ENCODE data around the gene TGM2. TPM values are rescaled to one million over a fixed set of nuclear protein-coding genes. Genes with fewer than 3 reads are reported as not detected.

The TGM2 gene
- total RNA-seq, 4 donors from 2014 or later = 14.2 to 52.0 (median 21.7) TPM

DNA sequence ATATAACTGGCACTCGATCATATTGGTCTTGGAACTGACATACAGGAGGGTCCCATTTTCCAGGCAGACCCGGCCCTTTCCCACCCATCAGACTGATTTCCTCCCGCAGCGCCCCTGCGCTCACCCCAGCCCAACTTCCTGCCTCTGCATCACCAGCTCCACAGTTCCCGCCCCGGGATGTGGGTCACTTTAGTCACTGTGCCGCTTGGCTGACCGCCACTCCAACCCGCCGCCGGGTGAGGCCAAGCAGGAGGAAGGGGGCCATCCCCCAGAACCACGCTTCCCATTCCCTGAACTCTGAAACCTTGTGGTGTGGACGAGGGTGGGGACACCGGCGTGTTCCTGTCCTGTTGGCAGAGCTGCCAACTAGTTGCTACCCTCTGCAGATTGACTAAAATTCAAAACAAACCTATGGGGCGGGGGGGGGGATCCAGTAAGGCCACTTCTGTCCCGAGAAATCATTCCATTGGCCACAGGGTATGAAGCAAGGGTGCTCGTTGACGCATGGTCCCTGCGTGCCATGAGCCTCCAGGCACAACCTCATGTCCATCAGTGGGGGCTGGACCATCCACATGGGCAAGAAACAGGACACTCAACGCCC is 12.3 kb downstream of the TGM2 start:
- H3K27me3 ChIP-seq = no peaks in the 10 kb centered on the region
- TF ChIP-seq EP300 (IDR thresholded peaks at IDR 0.05; ENCODE audit: low read depth) (no peak), POLR2A (IDR thresholded peaks at IDR 0.05) (no peak), POLR2AphosphoS5 (IDR thresholded peaks at IDR 0.05) (peak in 1 of 3 donors; percentile 13)
- TF ChIP-seq, protein P1, sequence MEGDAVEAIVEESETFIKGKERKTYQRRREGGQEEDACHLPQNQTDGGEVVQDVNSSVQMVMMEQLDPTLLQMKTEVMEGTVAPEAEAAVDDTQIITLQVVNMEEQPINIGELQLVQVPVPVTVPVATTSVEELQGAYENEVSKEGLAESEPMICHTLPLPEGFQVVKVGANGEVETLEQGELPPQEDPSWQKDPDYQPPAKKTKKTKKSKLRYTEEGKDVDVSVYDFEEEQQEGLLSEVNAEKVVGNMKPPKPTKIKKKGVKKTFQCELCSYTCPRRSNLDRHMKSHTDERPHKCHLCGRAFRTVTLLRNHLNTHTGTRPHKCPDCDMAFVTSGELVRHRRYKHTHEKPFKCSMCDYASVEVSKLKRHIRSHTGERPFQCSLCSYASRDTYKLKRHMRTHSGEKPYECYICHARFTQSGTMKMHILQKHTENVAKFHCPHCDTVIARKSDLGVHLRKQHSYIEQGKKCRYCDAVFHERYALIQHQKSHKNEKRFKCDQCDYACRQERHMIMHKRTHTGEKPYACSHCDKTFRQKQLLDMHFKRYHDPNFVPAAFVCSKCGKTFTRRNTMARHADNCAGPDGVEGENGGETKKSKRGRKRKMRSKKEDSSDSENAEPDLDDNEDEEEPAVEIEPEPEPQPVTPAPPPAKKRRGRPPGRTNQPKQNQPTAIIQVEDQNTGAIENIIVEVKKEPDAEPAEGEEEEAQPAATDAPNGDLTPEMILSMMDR (IDR thresholded peaks at IDR 0.05) = no peak
- no peaks in the 10 kb centered on the region for H3K9me3 ChIP-seq
- WGBS, 2 donors (ENCODE audit: low coverage in 1 of 2) = 18% methylated on average over 22 of the region's 22 CpGs; no CpG with 5 or more reads in 1 of the 2 donors
- in situ Hi-C loops (cut with MboI; ENCODE audit: low pct_ligation_motif_present in 1 of 4, low pct_unique_long_range_greater_than_20kb in 1 of 4, low sequenced_read_pairs in 3 of 4) = loop anchor here in 1 of 4 donors (25.0 kb wide), 1 partner anchor 90 kb away; no protein-coding TSS in a partner anchor
- H3K4me1 ChIP-seq = peaks cover 19 to 33% (median 21%) of the 10 kb centered on the region in 4 donors
- DNase-seq = peak; percentile 80
- intact Hi-C loops (cut with DNase I; ENCODE audit: low total_unique reads) = no loop called here
- H3K27ac ChIP-seq = peak overlapping the region; percentile 65 to 76 (median 74)
- H3K4me3 ChIP-seq = peak overlapping the region in 2 of 4 donors; percentile 5 to 8
- no peaks in the 10 kb centered on the region for H3K36me3 ChIP-seq

DNA sequence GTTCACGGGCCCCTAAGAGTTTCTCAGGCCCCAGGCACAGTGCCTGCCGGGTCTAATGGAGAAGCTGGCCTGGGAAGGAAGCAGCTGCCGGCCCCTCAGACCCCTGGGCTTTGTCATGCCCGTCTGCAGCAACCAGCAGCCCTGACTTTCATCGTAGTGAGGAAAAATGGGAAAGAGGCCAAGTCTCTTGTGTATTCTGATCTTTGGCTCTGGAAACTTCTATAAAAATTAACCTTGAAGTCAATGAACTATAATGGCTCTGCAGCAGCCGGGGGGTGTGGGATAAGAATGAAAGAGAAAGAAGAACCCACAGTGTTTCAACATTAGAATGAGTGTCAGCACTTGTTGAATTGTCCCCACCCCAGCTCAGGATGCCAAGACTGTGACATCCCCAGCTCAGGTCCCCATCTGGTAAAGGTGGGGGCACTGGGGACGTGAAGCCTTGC is 12.9 kb downstream of the TGM2 start:
- no peaks in the 10 kb centered on the region for H3K36me3 ChIP-seq
- in situ Hi-C loops (cut with MboI; ENCODE audit: low pct_ligation_motif_present in 1 of 4, low pct_unique_long_range_greater_than_20kb in 1 of 4, low sequenced_read_pairs in 3 of 4) = loop anchor here in 1 of 4 donors (25.0 kb wide), 1 partner anchor 90 kb away; no protein-coding TSS in a partner anchor
- WGBS, 2 donors (ENCODE audit: low coverage in 1 of 2) = 0 to 3% methylated on average over 5 to 7 of the region's 7 CpGs
- H3K4me3 ChIP-seq = peak overlapping the region in 2 of 4 donors; percentile 5 to 8
- TF ChIP-seq, protein P1 (IDR thresholded peaks at IDR 0.05) = no peak
- no peak for TF ChIP-seq POLR2A (IDR thresholded peaks at IDR 0.05)
- TF ChIP-seq EP300 (IDR thresholded peaks at IDR 0.05; ENCODE audit: low read depth) = no peak
- TF ChIP-seq POLR2AphosphoS5 (IDR thresholded peaks at IDR 0.05) = no peak
- peak overlapping the region; percentile 65 to 76 (median 74) for H3K27ac ChIP-seq
- DNase-seq = peak; percentile 54
- H3K4me1 ChIP-seq = peaks cover 19 to 29% (median 20%) of the 10 kb centered on the region in 4 donors
- intact Hi-C loops (cut with DNase I; ENCODE audit: low total_unique reads) = no loop called here
- H3K27me3 ChIP-seq = no peaks in the 10 kb centered on the region
- no peaks in the 10 kb centered on the region for H3K9me3 ChIP-seq

DNA sequence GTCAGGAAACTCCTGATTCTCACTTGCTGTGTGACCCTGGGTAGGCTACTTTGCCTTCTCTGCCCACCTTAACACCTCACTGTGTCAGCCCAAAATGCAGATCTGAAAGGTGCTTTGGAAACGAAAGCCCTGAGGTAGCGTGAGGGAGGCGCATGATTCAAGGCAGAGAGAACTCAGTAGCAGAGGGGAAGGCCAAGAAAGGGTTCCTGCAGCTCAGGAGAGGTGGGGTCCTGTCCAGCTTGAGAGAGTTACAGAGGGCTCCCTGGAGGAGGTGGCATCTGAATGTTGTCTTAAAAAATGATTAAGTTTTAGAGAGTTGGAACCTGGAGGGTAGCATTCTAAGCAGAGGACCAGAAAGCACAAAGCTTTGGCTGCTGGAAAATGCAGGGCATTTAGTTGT is 13.6 kb downstream of the TGM2 start:
- no peak for DNase-seq
- 73 to 93% methylated on average over 3 of the region's 3 CpGs for WGBS, 2 donors (ENCODE audit: low coverage in 1 of 2)
- Histone ChIP-seq H3K9me3 (no peaks in the 10 kb centered on the region), H3K27ac (peak overlapping the region; percentile 65 to 76 (median 74)), H3K36me3 (no peaks in the 10 kb centered on the region), H3K27me3 (no peaks in the 10 kb centered on the region), H3K4me1 (peaks cover 14 to 22% (median 19%) of the 10 kb centered on the region in 4 donors), H3K4me3 (no peak overlapping the region)
- TF ChIP-seq POLR2A (IDR thresholded peaks at IDR 0.05) (no peak), POLR2AphosphoS5 (IDR thresholded peaks at IDR 0.05) (no peak), EP300 (IDR thresholded peaks at IDR 0.05; ENCODE audit: low read depth) (no peak)
- TF ChIP-seq, protein P1 (IDR thresholded peaks at IDR 0.05) = no peak
- intact Hi-C loops (cut with DNase I; ENCODE audit: low total_unique reads) = no loop called here
- in situ Hi-C loops (cut with MboI; ENCODE audit: low pct_ligation_motif_present in 1 of 4, low pct_unique_long_range_greater_than_20kb in 1 of 4, low sequenced_read_pairs in 3 of 4) = loop anchor here in 1 of 4 donors (25.0 kb wide), 1 partner anchor 89 kb away; no protein-coding TSS in a partner anchor

DNA sequence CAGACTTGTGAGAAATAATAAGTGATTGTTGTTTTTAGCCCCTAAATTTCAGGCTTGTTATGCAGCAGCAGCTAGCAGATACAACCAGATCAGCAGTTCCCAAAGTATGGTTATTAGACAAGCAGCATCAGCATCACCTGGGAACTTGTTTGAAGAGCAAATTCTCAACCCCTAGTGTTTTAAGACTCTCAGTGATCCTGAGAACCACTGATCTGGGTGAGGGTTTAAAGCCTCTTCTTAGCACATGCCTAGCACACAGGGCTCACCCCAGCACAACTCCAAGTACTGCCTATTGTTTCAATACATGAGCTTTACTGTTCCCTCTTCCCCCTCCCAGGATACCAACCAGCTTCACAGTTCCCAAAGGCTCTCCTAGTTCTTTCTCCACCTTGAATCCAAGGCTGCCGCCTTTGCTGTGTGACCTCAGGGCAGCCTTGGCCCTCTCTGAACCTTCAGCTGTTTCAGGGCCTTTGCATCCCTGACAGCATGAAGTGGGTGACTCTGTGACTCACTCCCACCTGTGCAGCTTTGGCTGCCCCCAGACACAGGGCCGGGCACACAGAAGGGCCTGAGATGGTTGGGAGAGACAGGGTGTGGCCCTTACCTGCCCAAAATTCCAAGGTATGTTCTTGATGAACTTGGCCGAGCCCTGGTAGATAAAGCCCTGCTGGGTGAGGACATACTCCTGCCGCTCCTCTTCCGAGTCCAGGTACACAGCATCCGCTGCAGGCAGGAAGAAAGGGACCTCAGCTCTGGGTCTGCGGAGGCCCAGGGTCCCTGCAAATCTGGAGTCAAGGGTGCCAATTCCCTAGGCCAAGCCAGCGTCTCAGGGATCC is 14.5 kb downstream of the TGM2 start:
- WGBS, 2 donors (ENCODE audit: low coverage in 1 of 2) = 92 to 100% methylated on average over 2 to 8 of the region's 8 CpGs
- H3K36me3 ChIP-seq = no peaks in the 10 kb centered on the region
- peaks cover 14 to 20% (median 19%) of the 10 kb centered on the region in 4 donors for H3K4me1 ChIP-seq
- H3K4me3 ChIP-seq = no peak overlapping the region
- in situ Hi-C loops (cut with MboI; ENCODE audit: low pct_ligation_motif_present in 1 of 4, low pct_unique_long_range_greater_than_20kb in 1 of 4, low sequenced_read_pairs in 3 of 4) = loop anchor here in 1 of 4 donors (25.0 kb wide), 1 partner anchor 88 kb away; no protein-coding TSS in a partner anchor
- H3K9me3 ChIP-seq = no peaks in the 10 kb centered on the region
- no peaks in the 10 kb centered on the region for H3K27me3 ChIP-seq
- H3K27ac ChIP-seq = no peak overlapping the region
- TF ChIP-seq EP300 (IDR thresholded peaks at IDR 0.05; ENCODE audit: low read depth) (no peak), POLR2AphosphoS5 (IDR thresholded peaks at IDR 0.05) (no peak), POLR2A (IDR thresholded peaks at IDR 0.05) (no peak)
- TF ChIP-seq, protein P1 (IDR thresholded peaks at IDR 0.05) = no peak
- DNase-seq = no peak
- intact Hi-C loops (cut with DNase I; ENCODE audit: low total_unique reads) = no loop called here
